ENCODE results near the gene GIMAP5. TPM values are rescaled to one million over a fixed set of nuclear protein-coding genes. Genes with fewer than 3 reads are reported as not detected.

Gene GIMAP5
- total RNA-seq: under 0.01 TPM in 1 of 2 replicates, not detected in the other

GRCh38 chr7:150737265-150738055 is at the start of gene GIMAP5:
Gene GIMAP5, plus strand, starts transcription at chr7:150737418. Its CDS starts 3,467 bp downstream, at chr7:150740885.

GRCh38 chr7:150716368-150716767 is 20.9 kb upstream of the GIMAP5 start, which contains the start of gene GIMAP1:
Gene GIMAP1, plus strand, starts transcription at chr7:150716613. Its CDS starts 2,435 bp downstream, at chr7:150719048.

Other genes with a start within 250 kb of the GIMAP5 start
- not detected in 2 replicates for gene GIMAP7, start 222.5 kb upstream of the GIMAP5 start, total RNA-seq
- not detected in 2 replicates for gene GIMAP4, start 170.0 kb upstream of the GIMAP5 start, total RNA-seq
- 0.16 TPM in 1 of 2 replicates, not detected in the other for gene GIMAP6, start 105.0 kb upstream of the GIMAP5 start, total RNA-seq
- 5.1 and 10.7 TPM in 2 replicates for gene GIMAP2, start 51.7 kb upstream of the GIMAP5 start, total RNA-seq
- 0.16 TPM in 1 of 2 replicates, not detected in the other for gene GIMAP1, start 20.8 kb upstream of the GIMAP5 start, total RNA-seq
- 0.97 and 47.9 TPM in 2 replicates for gene TMEM176B, start 62.9 kb downstream of the GIMAP5 start, total RNA-seq
- 0.12 and 13.8 TPM in 2 replicates for gene TMEM176A, start 63.4 kb downstream of the GIMAP5 start, total RNA-seq
- not detected in 2 replicates for gene AOC1, start 115.1 kb downstream of the GIMAP5 start, total RNA-seq
- gene KCNH2, start 240.9 kb downstream of the GIMAP5 start, total RNA-seq: 0.16 TPM in 1 of 2 replicates, not detected in the other